BE2C (cell line): ENCODE data around the gene LCN12.

Experiments used
- DNase-seq: peaks from one replicate; pipeline ENCODE4 v3.0.0-alpha.2; 2020
- H3K27me3 ChIP-seq: fragments of 250-450 bp; sonication (Bioruptor Pico); 2 replicates; pipeline ENCODE4 v1.5.1; 2020; ENCODE audit warnings: mild to moderate bottlenecking
- H3K36me3 ChIP-seq: fragments of 250-450 bp; sonication (Bioruptor Pico); 2 replicates; pipeline ENCODE4 v1.5.1; 2020; ENCODE audit warnings: mild to moderate bottlenecking
- H3K4me1 ChIP-seq: fragments of 250-450 bp; sonication (Bioruptor Pico); 2 replicates; pipeline ENCODE4 v1.5.1; 2020
- H3K4me3 ChIP-seq: 2 replicates; pipeline ENCODE4 v1.5.1; 2011; ENCODE audit warnings: low read depth, low read length
- H3K9me3 ChIP-seq: fragments of 250-450 bp; sonication (Bioruptor Pico); 2 replicates; pipeline ENCODE4 v1.5.1; 2020
- CTCF ChIP-seq: IDR thresholded peaks from 2 replicates; pipeline ENCODE4 v1.5.1; 2012; ENCODE audit warnings: mild to moderate bottlenecking, low read depth, low read length

The LCN12 gene

GRCh38 chr9:136968333-136969127 is 16.5 kb downstream of the LCN12 start:
- H3K4me3 ChIP-seq, result no peak overlapping the region
- no peaks in the 10 kb centered on the region for H3K36me3 ChIP-seq
- H3K4me1 ChIP-seq, result no peaks in the 10 kb centered on the region
- no peaks in the 10 kb centered on the region for H3K27me3 ChIP-seq
- no peaks in the 10 kb centered on the region for H3K9me3 ChIP-seq
- DNase-seq, result no peak
- no peak for TF ChIP-seq CTCF

GRCh38 chr9:136969150-136969549 is 17.1 kb downstream of the LCN12 start:
- Histone ChIP-seq H3K9me3 (no peaks in the 10 kb centered on the region), H3K36me3 (no peaks in the 10 kb centered on the region), H3K27me3 (no peaks in the 10 kb centered on the region), H3K4me1 (no peaks in the 10 kb centered on the region), H3K4me3 (no peak overlapping the region)
- DNase-seq, result no peak
- TF ChIP-seq CTCF, result no peak

- H3K36me3 ChIP-seq, result no peaks in the 10 kb centered on the region
- H3K4me1 ChIP-seq, result no peaks in the 10 kb centered on the region
- DNase-seq, result no peak
- no peak overlapping the region for H3K4me3 ChIP-seq
- H3K9me3 ChIP-seq, result no peaks in the 10 kb centered on the region
- TF ChIP-seq CTCF, result no peak
- no peaks in the 10 kb centered on the region for H3K27me3 ChIP-seq
These were observed 17.7 kb downstream of the LCN12 start for GRCh38 chr9:136969774-136970173.

- H3K4me1 ChIP-seq, result no peaks in the 10 kb centered on the region
- H3K27me3 ChIP-seq, result no peaks in the 10 kb centered on the region
- no peak for TF ChIP-seq CTCF
These were observed 18.3 kb downstream of the LCN12 start for GRCh38 chr9:136970361-136970760.

GRCh38 chr9:136971746-136972145 is 19.7 kb downstream of the LCN12 start:
- Histone ChIP-seq H3K36me3 (no peaks in the 10 kb centered on the region), H3K4me1 (no peaks in the 10 kb centered on the region), H3K9me3 (no peaks in the 10 kb centered on the region), H3K4me3 (no peak overlapping the region), H3K27me3 (no peaks in the 10 kb centered on the region)
- TF ChIP-seq CTCF, result no peak
- no peak for DNase-seq

More at GRCh38 chr9:136970361-136970760, 18.3 kb downstream of the LCN12 start:
- no peak overlapping the region for H3K4me3 ChIP-seq
- H3K9me3 ChIP-seq, result no peaks in the 10 kb centered on the region
- no peaks in the 10 kb centered on the region for H3K36me3 ChIP-seq
- DNase-seq, result no peak

GRCh38 chr9:136972335-136972734 is 20.3 kb downstream of the LCN12 start:
- no peak for DNase-seq
- Histone ChIP-seq H3K9me3 (no peaks in the 10 kb centered on the region), H3K4me3 (no peak overlapping the region), H3K36me3 (no peaks in the 10 kb centered on the region), H3K4me1 (no peaks in the 10 kb centered on the region), H3K27me3 (no peaks in the 10 kb centered on the region)
- TF ChIP-seq CTCF, result no peak
